OCI-LY7 (cell line): Measurements from ENCODE around the gene C11orf16. TPM values are rescaled to one million over a fixed set of nuclear protein-coding genes. Genes with fewer than 3 reads are reported as not detected.
A peak's percentile ranks its signal among the peaks of the same experiment; 100 is the strongest.

ENCODE experiments used
- BruUV-seq: library from RNA; stranded (reverse); fragments of 400-500 nt; replicated peaks from 2 replicates; lab custom pipeline; 2021; lab: Mats Ljungman, UMichigan
- CTCF ChIA-PET: fragments of 300-600 bp; sonication (Branson Sonifier 250); formaldehyde crosslinking; loops from one replicate; lab custom pipeline; 2022; ENCODE audit warnings: antibody characterized with exemption; ENCODE audit not compliant: unreplicated experiment; lab: Charles Lee
- POLR2A ChIA-PET: fragments of 300-600 bp; sonication (Branson Sonifier 250); formaldehyde crosslinking; loops from one replicate; lab custom pipeline; 2022; ENCODE audit warnings: antibody characterized with exemption; lab: Charles Lee
- DNase-seq: peaks from one replicate; pipeline ENCODE4 v3.0.0-alpha.2; 2015; ENCODE audit warnings: low spot score
- H2AFZ ChIP-seq: fragments of 200-600 bp; sonication (generic), shearing (Covaris generic); 2 replicates; pipeline ENCODE4 v1.6.1; 2014; ENCODE audit warnings: mild to moderate bottlenecking, antibody characterized with exemption, low read length, moderate library complexity
- H3K27ac ChIP-seq: fragments of 200-600 bp; sonication (generic); 2 replicates; pipeline ENCODE4 v1.5.1; 2014; ENCODE audit warnings: mixed run types, low read depth, mild to moderate bottlenecking, moderate library complexity, low read length, inconsistent platforms; ENCODE audit not compliant: poor library complexity, severe bottlenecking
- H3K36me3 ChIP-seq: fragments of 200-600 bp; sonication (generic); 2 replicates; pipeline ENCODE4 v1.6.1; 2014; ENCODE audit warnings: mild to moderate bottlenecking, antibody characterized with exemption, low read length, moderate library complexity, mixed read lengths; ENCODE audit not compliant: insufficient read depth
- H3K4me1 ChIP-seq: fragments of 200-600 bp; sonication (generic); 2 replicates; pipeline ENCODE4 v1.5.1; 2014; ENCODE audit warnings: mild to moderate bottlenecking, low read length; ENCODE audit not compliant: insufficient read depth, poor library complexity, severe bottlenecking
- H3K4me2 ChIP-seq: fragments of 200-600 bp; sonication (generic); 2 replicates; pipeline ENCODE4 v1.6.1; 2014; ENCODE audit warnings: mild to moderate bottlenecking, low read length
- H3K4me3 ChIP-seq: fragments of 200-600 bp; sonication (generic); 2 replicates; pipeline ENCODE4 v1.5.1; 2014; ENCODE audit warnings: mild to moderate bottlenecking, low read depth, low read length; ENCODE audit not compliant: poor library complexity, severe bottlenecking
- H3K79me2 ChIP-seq: fragments of 200-600 bp; sonication (generic); 2 replicates; pipeline ENCODE4 v1.6.1; 2016; ENCODE audit warnings: low read depth, mild to moderate bottlenecking, low read length, moderate library complexity, mixed read lengths; ENCODE audit not compliant: insufficient read depth
- H3K9me2 ChIP-seq: fragments of 200-600 bp; sonication (generic); 2 replicates; pipeline ENCODE4 v1.6.1; 2016; ENCODE audit warnings: mild to moderate bottlenecking, low read length, mixed read lengths; ENCODE audit not compliant: insufficient read depth
- H3K9me3 ChIP-seq: fragments of 200-600 bp; sonication (generic); 2 replicates; pipeline ENCODE4 v1.6.1; 2014; ENCODE audit warnings: mild to moderate bottlenecking, mixed run types, low read length, mixed read lengths
- H4K20me1 ChIP-seq: fragments of 200-600 bp; sonication (generic); 2 replicates; pipeline ENCODE4 v1.6.1; 2014; ENCODE audit warnings: mild to moderate bottlenecking, antibody characterized with exemption, low read length, moderate library complexity, mixed read lengths; ENCODE audit not compliant: insufficient read depth
- CTCF ChIP-seq: fragments of 200-600 bp; sonication (generic); conservative IDR thresholded peaks from 2 replicates; pipeline ENCODE4 v1.5.1; 2014; ENCODE audit warnings: mild to moderate bottlenecking, antibody characterized with exemption, low read length, moderate library complexity, mixed read lengths
- EZH2phosphoT487 ChIP-seq: fragments of 200-600 bp; sonication (generic); IDR thresholded peaks from 2 replicates; pipeline ENCODE4 v1.6.1; 2018; ENCODE audit warnings: low read depth, borderline replicate concordance, mild to moderate bottlenecking, mixed run types, antibody characterized with exemption, low read length, moderate library complexity, mixed read lengths
- intact Hi-C: fragments of 100-400 bp; cut with micrococcal nuclease; formaldehyde crosslinking; loops from one replicate; pipeline ENCODE4 v1.10.0; 2022; ENCODE audit not compliant: unreplicated experiment
- total RNA-seq, 2 experiments: library from RNA; depleted of rRNA in 1 of 2; stranded (reverse); fragments of >200 nt in 1 of 2; shearing (Covaris generic) in 1 of 2; gene quantifications; 2 replicates each; pipeline ENCODE4 v1.2.3, GENCODE V29; 2014 to 2022

The C11orf16 gene
- total RNA-seq, 2 experiments from 2014 or later: not detected

- ChIA-PET CTCF (no interaction called here), POLR2A (interaction anchor here (0.7 kb wide), 1 partner anchor 288 kb away, joined by 5 read pairs; no protein-coding TSS in a partner anchor)
- intact Hi-C loops: no loop called here
These were observed 34.4 kb upstream of the C11orf16 start for GRCh38 chr11:8967184-8967583.

GRCh38 chr11:8964324-8965320 is 31.9 kb upstream of the C11orf16 start, which contains the start of gene TMEM9B:
Gene TMEM9B, minus strand, starts transcription at chr11:8964442. Its CDS starts 129 bp downstream, at chr11:8964313.
- CTCF ChIA-PET: interaction anchor here (0.6 kb wide), 1 partner anchor 650 kb away, joined by 3 read pairs; no protein-coding TSS in a partner anchor

More at GRCh38 chr11:8967184-8967583, 34.4 kb upstream of the C11orf16 start:
- Histone ChIP-seq H4K20me1 (0 out of 2 replicates have a peak, but pooled peaks cover 3% of the 10 kb centered on the region), H3K4me1 (peaks cover 18% of the 10 kb centered on the region), H2AFZ (no peak overlapping the region), H3K9me2 (no peaks in the 10 kb centered on the region), H3K9me3 (no peaks in the 10 kb centered on the region), H3K36me3 (no peaks in the 10 kb centered on the region; the same call in 1 of the 2 replicates), H3K4me2 (no peak overlapping the region), H3K27ac (no peak overlapping the region), H3K79me2 (peaks cover 17% of the 10 kb centered on the region), H3K4me3 (no peak overlapping the region)
- no peak for DNase-seq
- TF ChIP-seq EZH2phosphoT487 (no peak), CTCF (no peak)
- BruUV-seq: no TSS peak

More at GRCh38 chr11:8964324-8965320, 31.9 kb upstream of the C11orf16 start, which contains the start of gene TMEM9B:
- peaks cover 6% of the 10 kb centered on the region; the same call in 1 of the 2 replicates for H3K36me3 ChIP-seq
- H3K27ac ChIP-seq: peak within 1 kb of the TSS; percentile 60
- H3K4me2 ChIP-seq: peak within 1 kb of the TSS; percentile 98
- POLR2A ChIA-PET: interaction anchor here (0.6 to 1.4 kb wide), 10 partner anchors 11 to 612 kb away, joined by 3 to 9 read pairs (median 4); partner anchors contain the start of genes RPL27A and TRIM66
- intact Hi-C loops: loop anchor here (1.0 to 2.0 kb wide), 4 partner anchors 53 to 496 kb away; partner anchors contain the start of genes AKIP1, TMEM41B and ZNF143
- no peaks in the 10 kb centered on the region for H3K9me2 ChIP-seq
- peaks cover 32% of the 10 kb centered on the region for H3K79me2 ChIP-seq
- H2AFZ ChIP-seq: peak within 1 kb of the TSS; percentile 69
- DNase-seq: peak; percentile 88
- H4K20me1 ChIP-seq: 0 out of 2 replicates have a peak, but pooled peaks cover 6% of the 10 kb centered on the region
- H3K4me1 ChIP-seq: peaks cover 20% of the 10 kb centered on the region
- no peaks in the 10 kb centered on the region for H3K9me3 ChIP-seq
- peak within 1 kb of the TSS; percentile 88 for H3K4me3 ChIP-seq
- TSS peak; percentile 58 for BruUV-seq
- TF ChIP-seq EZH2phosphoT487: no peak
- no peak for TF ChIP-seq CTCF
